ENCODE data around the gene SLIT3.

SLIT3 gene

GRCh38 chr5:168893283-168893682, 407.7 kb downstream of the SLIT3 start:
- Histone ChIP-seq H4K20me1 (ENCODE audit: control insufficient read depth, insufficient read depth, low read depth, low read length) (no peaks in the 10 kb centered on the region), H3K79me2 (ENCODE audit: control insufficient read depth, low read length) (no peaks in the 10 kb centered on the region), H3F3A (ENCODE audit: control insufficient read depth, insufficient read depth) (no peaks in the 10 kb centered on the region), H3K9me3 (ENCODE audit: control insufficient read depth, insufficient read depth, low read length) (no peaks in the 10 kb centered on the region), H3K9me2 (replicated peaks; ENCODE audit: control insufficient read depth, low read length) (no peaks in the 10 kb centered on the region), H3K4me1 (ENCODE audit: control insufficient read depth, low read length) (no peaks in the 10 kb centered on the region), H3K27me3 (ENCODE audit: control insufficient read depth, low read length) (peaks cover 28% of the 10 kb centered on the region), H3K4me3 (ENCODE audit: low read length) (no peak overlapping the region), H3K36me3 (ENCODE audit: control insufficient read depth, low read length) (no peaks in the 10 kb centered on the region), H3K27ac (ENCODE audit: low read depth, low read length) (no peak overlapping the region), H3K4me2 (ENCODE audit: low read length) (no peak overlapping the region)
- no peak for TF ChIP-seq EZH2phosphoT487 (IDR thresholded peaks at IDR 0.05; ENCODE audit: borderline replicate concordance, low read length)
- TF ChIP-seq, protein P1, sequence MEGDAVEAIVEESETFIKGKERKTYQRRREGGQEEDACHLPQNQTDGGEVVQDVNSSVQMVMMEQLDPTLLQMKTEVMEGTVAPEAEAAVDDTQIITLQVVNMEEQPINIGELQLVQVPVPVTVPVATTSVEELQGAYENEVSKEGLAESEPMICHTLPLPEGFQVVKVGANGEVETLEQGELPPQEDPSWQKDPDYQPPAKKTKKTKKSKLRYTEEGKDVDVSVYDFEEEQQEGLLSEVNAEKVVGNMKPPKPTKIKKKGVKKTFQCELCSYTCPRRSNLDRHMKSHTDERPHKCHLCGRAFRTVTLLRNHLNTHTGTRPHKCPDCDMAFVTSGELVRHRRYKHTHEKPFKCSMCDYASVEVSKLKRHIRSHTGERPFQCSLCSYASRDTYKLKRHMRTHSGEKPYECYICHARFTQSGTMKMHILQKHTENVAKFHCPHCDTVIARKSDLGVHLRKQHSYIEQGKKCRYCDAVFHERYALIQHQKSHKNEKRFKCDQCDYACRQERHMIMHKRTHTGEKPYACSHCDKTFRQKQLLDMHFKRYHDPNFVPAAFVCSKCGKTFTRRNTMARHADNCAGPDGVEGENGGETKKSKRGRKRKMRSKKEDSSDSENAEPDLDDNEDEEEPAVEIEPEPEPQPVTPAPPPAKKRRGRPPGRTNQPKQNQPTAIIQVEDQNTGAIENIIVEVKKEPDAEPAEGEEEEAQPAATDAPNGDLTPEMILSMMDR (IDR thresholded peaks at IDR 0.05; ENCODE audit: low read depth, low read length, poor library complexity, severe bottlenecking), result no peak

- Histone ChIP-seq H3K36me3 (ENCODE audit: control insufficient read depth, low read length) (no peaks in the 10 kb centered on the region), H4K20me1 (ENCODE audit: control insufficient read depth, insufficient read depth, low read depth, low read length) (no peaks in the 10 kb centered on the region), H3K79me2 (ENCODE audit: control insufficient read depth, low read length) (no peaks in the 10 kb centered on the region), H3K4me3 (ENCODE audit: low read length) (no peak overlapping the region), H3K27ac (ENCODE audit: low read depth, low read length) (no peak overlapping the region), H3K9me2 (replicated peaks; ENCODE audit: control insufficient read depth, low read length) (no peaks in the 10 kb centered on the region), H3K4me2 (ENCODE audit: low read length) (no peak overlapping the region), H3K4me1 (ENCODE audit: control insufficient read depth, low read length) (no peaks in the 10 kb centered on the region), H3K9me3 (ENCODE audit: control insufficient read depth, insufficient read depth, low read length) (no peaks in the 10 kb centered on the region), H3F3A (ENCODE audit: control insufficient read depth, insufficient read depth) (no peaks in the 10 kb centered on the region), H3K27me3 (ENCODE audit: control insufficient read depth, low read length) (peaks cover 34% of the 10 kb centered on the region)
- TF ChIP-seq, protein P1 (IDR thresholded peaks at IDR 0.05; ENCODE audit: low read depth, low read length, poor library complexity, severe bottlenecking), result no peak
Observed at GRCh38 chr5:168892618-168893186, 408.2 kb downstream of the SLIT3 start.

GRCh38 chr5:168890816-168891812, 409.8 kb downstream of the SLIT3 start:
- Histone ChIP-seq H3K4me3 (ENCODE audit: low read length) (no peak overlapping the region), H3K4me2 (ENCODE audit: low read length) (no peak overlapping the region), H3K27me3 (ENCODE audit: control insufficient read depth, low read length) (peaks cover 41% of the 10 kb centered on the region), H3K4me1 (ENCODE audit: control insufficient read depth, low read length) (no peaks in the 10 kb centered on the region), H4K20me1 (ENCODE audit: control insufficient read depth, insufficient read depth, low read depth, low read length) (no peaks in the 10 kb centered on the region), H3F3A (ENCODE audit: control insufficient read depth, insufficient read depth) (no peaks in the 10 kb centered on the region), H3K79me2 (ENCODE audit: control insufficient read depth, low read length) (no peaks in the 10 kb centered on the region), H3K27ac (ENCODE audit: low read depth, low read length) (no peak overlapping the region), H3K9me3 (ENCODE audit: control insufficient read depth, insufficient read depth, low read length) (no peaks in the 10 kb centered on the region), H3K36me3 (ENCODE audit: control insufficient read depth, low read length) (no peaks in the 10 kb centered on the region), H3K9me2 (replicated peaks; ENCODE audit: control insufficient read depth, low read length) (no peaks in the 10 kb centered on the region)
- TF ChIP-seq, protein P1 (IDR thresholded peaks at IDR 0.05; ENCODE audit: low read depth, low read length, poor library complexity, severe bottlenecking), result no peak
- no peak for TF ChIP-seq EZH2phosphoT487 (IDR thresholded peaks at IDR 0.05; ENCODE audit: borderline replicate concordance, low read length)

All from DOHH2 (cell line).